Gastrocnemius medialis (tissue), 4 donors: ENCODE results near the gene MYLK2.

Experiments
- CTCF ChIP-seq, 5 experiments: fragments of 450-650 bp in 3 of 5; fragments of 200-600 bp in 2 of 5; sonication (generic) in 2 of 5; IDR thresholded peaks in 4 of 5; conservative IDR thresholded peaks in 1 of 5; 1 replicate in 4 of 5; 2 replicates in 1 of 5; pipeline ENCODE4 v1.5.1; 2016 to 2019; ENCODE audit warnings: antibody characterized with exemption in 5 of 5, mild to moderate bottlenecking in 3 of 5, moderate library complexity in 3 of 5
- POLR2A ChIP-seq, 2 donors: fragments of 450-650 bp; IDR thresholded peaks; one replicate each; pipeline ENCODE4 v1.6.1; 2017; ENCODE audit warnings: antibody characterized with exemption in 2 of 2, mild to moderate bottlenecking in 2 of 2, moderate library complexity in 2 of 2

GRCh38 chr20:31871618-31871954, 52.4 kb downstream of the MYLK2 start:
- TF ChIP-seq CTCF (IDR thresholded peaks at IDR 0.05 in 4 of 5, conservative IDR thresholded peaks at IDR 0.05 in 1 of 5) (no peak), POLR2A (IDR thresholded peaks at IDR 0.05) (no peak)
